ENCODE measurements around the gene EML6.
A peak's percentile ranks its signal among the peaks of the same experiment; 100 is the strongest.

DNA sequence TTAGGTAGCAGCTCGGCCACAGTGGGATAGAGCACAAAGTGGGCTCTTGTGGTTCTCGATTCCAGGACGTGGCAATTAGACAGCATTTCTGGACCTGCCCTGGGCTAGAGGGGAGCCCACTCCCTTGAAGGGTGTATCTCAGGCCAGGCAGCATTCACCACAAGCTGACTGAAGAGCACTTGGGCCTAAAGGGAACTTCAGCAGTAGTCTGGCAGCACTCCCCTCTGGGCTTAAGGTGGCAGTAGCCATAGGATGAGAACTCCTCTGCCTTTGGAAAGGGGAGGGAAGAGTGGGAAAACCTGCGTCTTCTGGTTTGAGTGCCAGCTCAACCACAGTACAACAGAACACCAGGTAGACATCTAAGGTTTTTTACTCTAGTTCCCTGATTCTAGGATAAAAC is 28.1 kb upstream of the EML6 start:
- TF ChIP-seq RAD21 (IDR thresholded peaks at IDR 0.05; ENCODE audit: low read depth) (0 out of 2 replicates have a peak, but pooled peaks have one; percentile 4), CTCF (IDR thresholded peaks at IDR 0.05 in 2 of 3, conservative IDR thresholded peaks at IDR 0.05 in 1 of 3; ENCODE audit: borderline replicate concordance in 1 of 3, insufficient read depth in 1 of 3, low read depth in 2 of 3, low read length in 2 of 3) (no peak), POLR2A (IDR thresholded peaks at IDR 0.05; ENCODE audit: borderline replicate concordance, extremely low read depth, insufficient read depth, insufficient read length) (no peak)

Data from HCT116 (cell line).